HG02884 (cell line): Measurements from ENCODE around the gene GRID2.
"Not testable (repeated sequence)": the region's sequence is repeated elsewhere in the genome, so short reads cannot be mapped to it uniquely, and the experiment has no call there.

Experiments
- ATAC-seq: cut with Tn5 transposase; IDR thresholded peaks from one replicate; pipeline ENCODE4 v1.9.1; 2021; ENCODE audit warnings: mild to moderate bottlenecking, moderate library complexity; ENCODE audit not compliant: unreplicated experiment

The GRID2 gene

GRCh38 chr4:93646233-93646930 lies 1342.6 kb downstream of the GRID2 start:
- peak; percentile 39 for ATAC-seq

- ATAC-seq: no peak
Measured at GRCh38 chr4:93648258-93648657, 1344.5 kb downstream of the GRID2 start.

- ATAC-seq: no peak
Measured at GRCh38 chr4:93649828-93650227, 1346.1 kb downstream of the GRID2 start.

GRCh38 chr4:93654211-93654610 lies 1350.4 kb downstream of the GRID2 start:
- no peak for ATAC-seq

- peak; percentile 61 for ATAC-seq
Measured at GRCh38 chr4:93657527-93657926, 1353.8 kb downstream of the GRID2 start.

GRCh38 chr4:93658443-93658842 lies 1354.7 kb downstream of the GRID2 start:
- ATAC-seq: no peak

- no peak for ATAC-seq
Measured at GRCh38 chr4:93659629-93660028, 1355.9 kb downstream of the GRID2 start.

GRCh38 chr4:93660036-93660435 lies 1356.3 kb downstream of the GRID2 start:
- no peak for ATAC-seq

- no peak for ATAC-seq
Measured at GRCh38 chr4:93670434-93670833, 1366.7 kb downstream of the GRID2 start.

- ATAC-seq: no peak
Measured at GRCh38 chr4:93671093-93671492, 1367.3 kb downstream of the GRID2 start.

GRCh38 chr4:93676937-93677336 lies 1373.2 kb downstream of the GRID2 start:
- ATAC-seq: not testable (repeated sequence)

GRCh38 chr4:93684571-93684970 lies 1380.8 kb downstream of the GRID2 start:
- ATAC-seq: no peak

- ATAC-seq: no peak
Measured at GRCh38 chr4:93687304-93687703, 1383.5 kb downstream of the GRID2 start.

GRCh38 chr4:93688978-93689377 lies 1385.2 kb downstream of the GRID2 start:
- ATAC-seq: no peak

GRCh38 chr4:93693141-93693540 lies 1389.4 kb downstream of the GRID2 start:
- ATAC-seq: no peak

GRCh38 chr4:93698686-93699085 lies 1394.9 kb downstream of the GRID2 start:
- ATAC-seq: no peak

- ATAC-seq: no peak
Measured at GRCh38 chr4:93700571-93700970, 1396.8 kb downstream of the GRID2 start.

- peak; percentile 89 for ATAC-seq
Measured at GRCh38 chr4:93710101-93710846, 1406.5 kb downstream of the GRID2 start.

GRCh38 chr4:93710847-93711430 lies 1407.2 kb downstream of the GRID2 start:
- no peak for ATAC-seq

- no peak for ATAC-seq
Measured at GRCh38 chr4:93718233-93718632, 1414.5 kb downstream of the GRID2 start.

- ATAC-seq: no peak
Measured at GRCh38 chr4:93719552-93719951, 1415.8 kb downstream of the GRID2 start.

- no peak for ATAC-seq
Measured at GRCh38 chr4:93722446-93722845, 1418.7 kb downstream of the GRID2 start.
